Kidney epithelial cell (primary cell): ENCODE measurements around the gene P2RY6. TPM values are rescaled to one million over a fixed set of nuclear protein-coding genes. Genes with fewer than 3 reads are reported as not detected.

Source experiments
- DNase-seq: peaks from one replicate; pipeline ENCODE4 v3.0.0-alpha.2; 2010; ENCODE audit warnings: low read depth
- H3K27me3 ChIP-seq: 2 replicates; pipeline ENCODE4 v1.6.0; 2011; ENCODE audit warnings: low read length; ENCODE audit not compliant: control insufficient read depth, insufficient read depth
- H3K36me3 ChIP-seq: 2 replicates; pipeline ENCODE4 v1.5.1; 2011; ENCODE audit warnings: low read length; ENCODE audit not compliant: control insufficient read depth, insufficient read depth
- H3K4me3 ChIP-seq: 2 replicates; pipeline ENCODE4 v1.5.1; 2011; ENCODE audit warnings: low read depth, mild to moderate bottlenecking, control low read depth, low read length
- CTCF ChIP-seq: IDR thresholded peaks from 2 replicates; pipeline ENCODE4 v1.5.1; 2011; ENCODE audit warnings: mild to moderate bottlenecking, moderate library complexity, low read length, control low read depth, inconsistent platforms; ENCODE audit not compliant: insufficient read depth, poor library complexity, severe bottlenecking
- total RNA-seq: library from RNA; depleted of rRNA; stranded (reverse); fragments of >200 nt; gene quantifications from 2 replicates; pipeline ENCODE4 v1.2.3, GENCODE V29; 2015

P2RY6 gene
- total RNA-seq, 1 donor from 2014 or later = 6.1 TPM

- Histone ChIP-seq H3K36me3 (no peaks in the 10 kb centered on the region), H3K4me3 (no peak overlapping the region), H3K27me3 (no peaks in the 10 kb centered on the region)
- DNase-seq = no peak
- no peak for TF ChIP-seq CTCF
Measured at GRCh38 chr11:73333640-73334383, 61.7 kb downstream of the P2RY6 start.

DNA sequence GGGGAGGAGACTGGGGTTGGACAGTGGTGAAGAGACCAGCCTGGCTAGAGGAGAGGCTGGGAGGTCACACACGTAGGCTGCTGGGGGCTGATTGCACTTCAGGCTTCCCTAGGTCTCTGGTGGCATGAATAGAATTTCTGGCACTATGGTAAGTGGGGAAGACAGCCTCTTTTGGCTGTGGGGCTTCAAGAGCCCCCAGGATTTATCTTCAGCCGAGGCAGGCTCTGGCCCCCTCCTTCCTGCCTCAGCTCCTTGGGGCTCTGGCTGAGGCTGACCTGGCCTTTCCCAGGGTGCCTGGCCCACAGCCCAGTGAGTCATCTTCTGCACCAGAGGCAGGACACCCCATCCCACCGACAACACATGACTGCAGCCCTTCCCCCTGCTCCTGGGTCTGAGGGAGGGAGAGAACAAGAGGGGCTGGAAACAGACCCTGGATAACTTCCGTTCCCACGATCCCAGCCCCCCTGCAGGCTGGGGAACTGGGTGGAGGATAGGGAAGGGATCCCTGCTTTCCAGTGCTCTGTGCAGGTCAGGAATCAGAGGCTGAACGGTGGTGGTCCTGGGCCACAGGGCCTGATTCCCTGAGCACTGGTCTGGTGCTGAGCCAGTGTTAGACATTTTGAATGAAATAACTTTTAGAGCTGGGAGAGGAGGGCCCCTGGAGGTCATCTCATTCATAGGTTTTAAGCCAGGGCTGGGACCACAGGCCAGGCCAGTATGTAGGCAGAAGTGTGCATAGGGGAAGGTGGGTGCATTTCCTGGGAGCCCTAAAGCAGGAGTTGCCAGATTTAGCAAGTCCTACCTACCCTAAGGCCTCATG lies 62.5 kb downstream of the P2RY6 start:
- H3K36me3 ChIP-seq = no peaks in the 10 kb centered on the region
- no peak overlapping the region for H3K4me3 ChIP-seq
- peak; percentile 63 for DNase-seq
- no peak for TF ChIP-seq CTCF
- H3K27me3 ChIP-seq = no peaks in the 10 kb centered on the region

DNA sequence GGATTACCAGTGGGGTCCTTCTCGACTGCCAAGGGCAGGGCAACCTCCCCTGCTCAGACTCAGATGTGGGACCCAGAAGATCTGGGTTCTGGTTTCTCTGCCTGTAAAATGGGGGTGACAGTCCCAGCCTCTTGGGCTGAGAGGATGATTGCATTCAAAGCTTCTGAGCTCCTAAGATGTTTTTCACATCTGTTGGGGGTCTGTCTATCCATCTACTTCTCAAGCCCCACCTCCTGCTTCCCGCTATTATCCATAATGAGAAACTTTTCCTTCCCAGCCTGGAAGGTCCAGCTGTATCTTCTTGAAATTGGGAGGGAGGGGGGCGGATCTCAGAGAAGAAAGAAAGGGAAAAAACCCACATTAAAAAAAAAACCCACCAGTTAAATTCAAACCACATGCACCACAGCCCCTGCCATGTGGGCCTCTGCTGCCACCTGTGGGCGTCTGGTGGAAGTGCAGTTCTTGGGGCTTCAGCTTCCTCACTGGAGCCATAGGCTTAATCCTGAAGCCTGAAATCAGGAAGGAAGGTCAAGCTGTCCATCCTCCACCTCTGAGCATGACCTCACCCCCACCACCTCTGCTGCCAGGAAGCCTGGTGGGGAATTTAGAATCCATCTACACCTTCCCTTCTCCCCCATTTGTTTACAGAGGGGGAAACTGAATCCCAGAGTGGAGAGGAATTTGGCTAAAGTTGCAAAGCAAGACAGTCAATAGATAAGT lies 63.2 kb downstream of the P2RY6 start:
- TF ChIP-seq CTCF = peak; percentile 96
- H3K27me3 ChIP-seq = no peaks in the 10 kb centered on the region
- no peak overlapping the region for H3K4me3 ChIP-seq
- no peaks in the 10 kb centered on the region for H3K36me3 ChIP-seq
- DNase-seq = no peak

DNA sequence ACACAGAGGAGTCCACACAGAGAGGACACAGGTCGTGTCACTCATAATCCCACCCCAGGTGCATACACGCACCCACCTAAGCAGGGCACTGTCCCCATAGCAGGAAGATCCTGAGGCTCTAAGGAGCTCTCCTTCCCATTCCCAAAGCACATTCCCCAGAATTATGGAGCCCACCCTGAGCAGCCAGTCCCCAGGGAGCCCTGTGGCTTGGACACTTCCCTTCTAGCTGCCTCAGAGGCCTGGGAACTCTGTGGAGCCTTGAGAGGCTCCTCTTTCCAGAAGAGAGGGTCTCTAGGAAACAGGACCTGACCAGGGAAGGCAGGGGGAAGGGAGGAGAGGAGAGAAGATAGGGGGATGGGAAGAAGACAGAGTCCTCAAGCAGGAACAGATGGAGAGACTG lies 65.7 kb downstream of the P2RY6 start:
- DNase-seq = no peak
- no peaks in the 10 kb centered on the region for H3K27me3 ChIP-seq
- H3K36me3 ChIP-seq = no peaks in the 10 kb centered on the region
- no peak for TF ChIP-seq CTCF
- no peak overlapping the region for H3K4me3 ChIP-seq

- TF ChIP-seq CTCF = no peak
- Histone ChIP-seq H3K36me3 (no peaks in the 10 kb centered on the region), H3K27me3 (no peaks in the 10 kb centered on the region), H3K4me3 (no peak overlapping the region)
- no peak for DNase-seq
Measured at GRCh38 chr11:73338279-73338678, 66.1 kb downstream of the P2RY6 start.
